SK-N-SH treated with all-trans-retinoic acid at 6 μM for 48 hours (cell line): ENCODE data around the gene PIP5K1C.

Experiments
- ARNTL ChIP-seq: fragments of 450-650 bp; formaldehyde crosslinking; IDR thresholded peaks from 2 replicates; pipeline ENCODE4 v1.5.0; 2020; ENCODE audit warnings: low read depth, mild to moderate bottlenecking, moderate library complexity, borderline replicate concordance
- BACH2 ChIP-seq: fragments of 250-450 bp; sonication (Bioruptor Pico); IDR thresholded peaks from 2 replicates; pipeline ENCODE4 v1.9.0; 2021; ENCODE audit warnings: mild to moderate bottlenecking, borderline replicate concordance
- CREB5 ChIP-seq: fragments of 250-450 bp; sonication (Bioruptor Pico); IDR thresholded peaks from 2 replicates; pipeline ENCODE4 v1.5.1; 2020; ENCODE audit warnings: low read depth, mild to moderate bottlenecking, moderate library complexity
- ESRRG ChIP-seq: fragments of 250-450 bp; sonication (Bioruptor Pico); IDR thresholded peaks from 2 replicates; pipeline ENCODE4 v1.6.1; 2021; ENCODE audit warnings: mild to moderate bottlenecking
- GLIS3 ChIP-seq: fragments of 250-450 bp; sonication (Bioruptor Pico); IDR thresholded peaks from 2 replicates; pipeline ENCODE4 v1.5.0; 2020; ENCODE audit warnings: mild to moderate bottlenecking, moderate library complexity
- ISL1 ChIP-seq: fragments of 250-450 bp; sonication (Bioruptor Pico); IDR thresholded peaks from 2 replicates; pipeline ENCODE4 v2.1.2; 2022; ENCODE audit warnings: mild to moderate bottlenecking, moderate library complexity
- OSR1 ChIP-seq: fragments of 250-450 bp; sonication (Bioruptor Pico); IDR thresholded peaks from 2 replicates; pipeline ENCODE4 v1.8.0; 2022; ENCODE audit warnings: moderate library complexity, mild to moderate bottlenecking, inconsistent platforms
- PPARA ChIP-seq: fragments of 250-450 bp; sonication (Bioruptor Pico); IDR thresholded peaks from 2 replicates; pipeline ENCODE4 v1.5.0; 2020; ENCODE audit warnings: mild to moderate bottlenecking, borderline replicate concordance
- SNAI2 ChIP-seq: fragments of 250-450 bp; sonication (Bioruptor Pico); IDR thresholded peaks from 2 replicates; pipeline ENCODE4 v1.5.0; 2020; ENCODE audit warnings: mild to moderate bottlenecking, moderate library complexity
- TCF4 ChIP-seq: fragments of 250-450 bp; sonication (Bioruptor Pico); IDR thresholded peaks from 2 replicates; pipeline ENCODE4 v1.8.0; 2021; ENCODE audit warnings: mild to moderate bottlenecking, moderate library complexity, borderline replicate concordance
- ZFP3 ChIP-seq: fragments of 250-450 bp; sonication (Bioruptor Pico); IDR thresholded peaks from 2 replicates; pipeline ENCODE4 v1.5.0; 2020; ENCODE audit warnings: mild to moderate bottlenecking, moderate library complexity
- TF ChIP-seq, protein P1 (sequence below): fragments of 250-450 bp; sonication (Bioruptor Pico); IDR thresholded peaks from 2 replicates; pipeline ENCODE4 v1.8.0; 2020; ENCODE audit warnings: mild to moderate bottlenecking, moderate library complexity, borderline replicate concordance

GRCh38 chr19:3719868-3720267 lies 19.6 kb upstream of the PIP5K1C start:
- no peak for TF ChIP-seq CREB5
- TF ChIP-seq, protein P1, sequence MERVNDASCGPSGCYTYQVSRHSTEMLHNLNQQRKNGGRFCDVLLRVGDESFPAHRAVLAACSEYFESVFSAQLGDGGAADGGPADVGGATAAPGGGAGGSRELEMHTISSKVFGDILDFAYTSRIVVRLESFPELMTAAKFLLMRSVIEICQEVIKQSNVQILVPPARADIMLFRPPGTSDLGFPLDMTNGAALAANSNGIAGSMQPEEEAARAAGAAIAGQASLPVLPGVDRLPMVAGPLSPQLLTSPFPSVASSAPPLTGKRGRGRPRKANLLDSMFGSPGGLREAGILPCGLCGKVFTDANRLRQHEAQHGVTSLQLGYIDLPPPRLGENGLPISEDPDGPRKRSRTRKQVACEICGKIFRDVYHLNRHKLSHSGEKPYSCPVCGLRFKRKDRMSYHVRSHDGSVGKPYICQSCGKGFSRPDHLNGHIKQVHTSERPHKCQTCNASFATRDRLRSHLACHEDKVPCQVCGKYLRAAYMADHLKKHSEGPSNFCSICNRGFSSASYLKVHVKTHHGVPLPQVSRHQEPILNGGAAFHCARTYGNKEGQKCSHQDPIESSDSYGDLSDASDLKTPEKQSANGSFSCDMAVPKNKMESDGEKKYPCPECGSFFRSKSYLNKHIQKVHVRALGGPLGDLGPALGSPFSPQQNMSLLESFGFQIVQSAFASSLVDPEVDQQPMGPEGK (CRISPR knock-in tag): no peak
- no peak for TF ChIP-seq OSR1 (CRISPR knock-in tag)
- TF ChIP-seq ZFP3: no peak
- no peak for TF ChIP-seq ARNTL (CRISPR knock-in tag)
- no peak for TF ChIP-seq BACH2
- no peak for TF ChIP-seq ISL1
- TF ChIP-seq TCF4: no peak
- TF ChIP-seq SNAI2: no peak
- no peak for TF ChIP-seq GLIS3 (CRISPR knock-in tag)
- TF ChIP-seq PPARA (CRISPR knock-in tag): no peak
- no peak for TF ChIP-seq ESRRG (CRISPR knock-in tag)
